GM21737 (cell line): ENCODE measurements around the gene NCOA4.
"Not testable (repeated sequence)": the region's sequence is repeated elsewhere in the genome, so short reads cannot be mapped to it uniquely, and the experiment has no call there.

Experiments used
- ATAC-seq: cut with Tn5 transposase; IDR thresholded peaks from one replicate; pipeline ENCODE4 v1.9.1; 2021; ENCODE audit warnings: mild to moderate bottlenecking, moderate library complexity; ENCODE audit not compliant: unreplicated experiment

Gene NCOA4

GRCh38 chr10:45997994-45998763 lies 32.2 kb downstream of the NCOA4 start:
- ATAC-seq: no peak

DNA sequence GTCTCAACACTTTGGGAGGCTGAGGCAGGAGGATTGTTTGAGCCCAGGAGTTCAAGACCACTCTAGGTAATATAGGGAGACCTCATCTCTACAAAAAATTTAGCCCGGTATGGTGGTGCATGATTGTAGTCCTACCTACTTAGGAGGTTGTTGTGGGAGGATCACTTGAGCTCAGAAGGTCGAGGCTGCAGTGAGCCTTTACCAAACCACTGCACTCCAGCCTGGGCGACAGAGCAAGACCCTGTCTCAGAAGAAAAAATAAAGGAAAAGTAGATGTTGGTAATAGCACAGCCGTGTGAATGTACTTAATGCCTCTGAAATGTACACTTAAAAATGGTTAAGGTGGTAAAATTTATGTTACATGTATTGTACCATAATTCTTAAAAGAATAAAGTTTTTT lies 32.9 kb downstream of the NCOA4 start:
- no peak for ATAC-seq

- ATAC-seq: not testable (repeated sequence)
Observed at GRCh38 chr10:45985590-45985989, 44.8 kb downstream of the NCOA4 start.

DNA sequence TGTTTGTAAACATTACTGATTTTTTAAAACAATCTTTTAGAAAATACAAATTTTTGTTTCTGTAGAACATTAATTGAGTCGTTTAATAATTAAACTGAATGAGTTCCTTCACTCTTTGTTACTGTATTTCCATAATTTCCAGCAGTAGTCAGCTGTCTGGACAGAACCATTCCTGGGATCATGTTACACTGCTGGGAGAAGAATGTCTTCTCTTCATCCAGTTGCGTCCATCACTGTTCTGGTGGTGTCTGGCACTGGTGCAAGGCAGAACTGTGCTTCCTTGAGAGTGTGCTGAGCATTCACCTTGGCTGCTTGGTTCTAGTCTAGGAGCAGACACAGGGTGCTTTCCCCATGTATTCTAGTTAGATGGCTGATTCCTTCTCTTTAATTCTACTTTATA lies 46.0 kb downstream of the NCOA4 start:
- not testable (repeated sequence) for ATAC-seq

GRCh38 chr10:45983538-45984186 lies 46.8 kb downstream of the NCOA4 start:
- not testable (repeated sequence) for ATAC-seq

GRCh38 chr10:45981367-45981766 lies 49.1 kb downstream of the NCOA4 start:
- ATAC-seq: not testable (repeated sequence)

GRCh38 chr10:45978554-45978953 lies 51.9 kb downstream of the NCOA4 start:
- peak; percentile 68 for ATAC-seq

DNA sequence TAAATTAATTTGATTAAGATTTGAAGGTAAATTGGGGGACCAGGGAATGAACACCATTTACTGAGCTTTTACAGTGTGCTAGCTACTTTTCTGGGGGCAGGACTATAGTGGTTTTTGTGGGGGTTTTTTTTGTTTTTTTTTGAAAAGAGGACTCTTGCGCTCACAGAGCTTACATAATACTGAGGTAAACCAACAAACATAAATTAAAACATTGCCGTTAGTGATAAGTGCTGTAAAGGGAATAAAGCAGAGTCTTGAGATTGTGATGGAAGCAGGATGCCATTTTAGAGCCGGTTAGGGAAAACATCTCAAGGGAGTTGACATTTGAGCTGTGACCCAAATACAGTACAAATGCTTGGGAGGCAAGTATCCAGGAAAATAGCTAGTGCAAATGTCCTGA lies 56.4 kb downstream of the NCOA4 start:
- ATAC-seq: not testable (repeated sequence)

DNA sequence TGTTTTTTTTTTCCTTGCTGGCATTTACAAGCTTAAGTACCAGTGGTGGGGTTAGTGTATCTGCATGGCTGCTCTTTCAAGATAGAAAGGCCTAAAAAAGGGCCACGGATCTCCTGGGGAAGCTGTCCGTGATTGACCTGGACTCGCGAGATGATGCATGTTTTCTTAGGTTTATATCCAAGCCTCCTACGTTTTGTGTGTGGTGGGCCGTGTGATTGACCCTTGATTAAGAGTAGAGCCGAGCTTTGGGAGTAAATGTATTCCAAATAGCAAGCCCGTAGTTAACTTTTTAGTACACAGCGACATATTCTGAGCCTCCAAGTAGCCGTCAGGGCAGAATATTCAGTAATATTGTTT lies 57.6 kb downstream of the NCOA4 start:
- peak; percentile 20 for ATAC-seq

- peak; percentile 69 for ATAC-seq
Observed at GRCh38 chr10:45972106-45972812, 58.2 kb downstream of the NCOA4 start, which contains the start of gene TIMM23. TSS of gene TIMM23 (plus strand) at chr10:45972489. CDS start at chr10:45972625, 136 bp downstream.

DNA sequence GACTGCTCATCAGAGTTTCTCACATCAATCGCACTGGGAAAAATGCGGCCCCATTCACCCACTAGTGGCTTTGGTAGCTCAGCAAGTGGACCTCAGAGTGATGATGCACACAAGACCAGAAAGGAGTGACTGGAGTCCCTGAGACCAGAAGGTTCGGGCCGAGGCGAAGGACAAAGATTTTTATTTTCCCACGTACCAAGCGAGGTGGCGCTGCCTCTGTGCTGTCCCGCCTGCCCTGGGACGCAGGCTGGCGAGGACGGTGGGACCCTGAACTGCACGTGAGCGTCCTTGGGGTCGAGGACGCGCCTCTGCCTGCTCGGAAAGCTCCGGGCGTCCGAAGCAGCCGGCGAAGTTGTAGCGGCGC lies 58.7 kb downstream of the NCOA4 start:
- ATAC-seq: peak; percentile 33

DNA sequence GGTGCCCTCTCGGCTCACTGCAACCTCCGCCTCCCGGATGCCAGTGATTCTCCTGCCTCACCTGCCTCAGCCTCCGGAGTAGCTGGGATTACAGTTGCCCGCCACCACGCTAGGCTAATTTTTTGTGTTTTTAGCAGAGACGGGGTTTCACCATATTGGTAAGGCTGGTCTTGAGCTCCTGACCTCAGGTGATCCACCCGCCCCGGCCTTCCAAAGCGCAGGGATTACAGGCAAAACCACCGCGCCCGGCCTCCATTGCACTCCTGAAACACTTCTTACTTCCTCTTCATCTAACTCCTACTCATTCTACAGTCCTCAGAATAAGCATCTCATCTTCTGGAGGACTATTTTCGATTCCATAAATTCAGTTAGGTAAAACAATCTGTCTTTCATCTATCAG lies 59.4 kb downstream of the NCOA4 start:
- not testable (repeated sequence) for ATAC-seq

- ATAC-seq: not testable (repeated sequence)
Observed at GRCh38 chr10:45962686-45963452, 67.6 kb downstream of the NCOA4 start.

DNA sequence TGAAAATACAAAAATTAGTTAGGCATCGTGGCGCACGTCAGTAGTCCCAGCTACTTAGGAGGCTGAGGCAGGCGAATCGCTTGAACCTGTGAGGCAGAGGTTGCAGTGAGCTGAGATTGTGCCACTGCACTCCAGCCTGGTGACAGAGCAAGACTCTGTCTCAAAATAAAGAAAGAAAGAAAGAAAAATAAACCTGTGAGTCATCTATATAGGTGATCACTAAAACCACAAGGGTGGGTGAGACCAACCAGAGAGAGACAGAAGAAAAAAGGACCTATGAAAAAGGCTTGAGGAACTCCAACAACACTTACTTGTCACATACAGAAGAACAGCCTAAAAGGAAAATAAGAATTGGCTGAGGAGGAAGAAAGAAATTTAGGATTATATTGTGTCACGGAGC lies 72.5 kb downstream of the NCOA4 start:
- ATAC-seq: not testable (repeated sequence)

DNA sequence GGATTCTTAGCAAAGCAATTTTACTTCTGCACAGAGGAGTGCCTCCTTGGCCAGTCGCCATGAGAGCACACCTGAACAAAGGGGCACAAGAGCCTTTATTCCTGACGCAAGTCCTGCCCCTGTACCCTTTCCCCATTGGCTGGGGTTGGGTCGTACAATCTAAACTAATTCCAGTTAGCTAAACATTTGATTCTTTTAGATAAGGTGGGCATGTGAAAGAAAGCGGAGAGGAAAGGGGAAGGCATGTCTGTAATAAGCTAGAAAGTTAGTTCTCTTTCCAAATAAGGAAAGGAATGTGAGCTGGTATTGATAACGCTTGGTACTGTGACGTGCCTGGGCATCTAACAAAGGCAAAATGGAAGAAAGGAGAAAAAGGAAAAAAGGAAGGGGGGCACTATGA lies 73.8 kb downstream of the NCOA4 start:
- ATAC-seq: not testable (repeated sequence)
